PC-9 (cell line): ENCODE results near the gene ZNRF3. TPM values are rescaled to one million over a fixed set of nuclear protein-coding genes. Genes with fewer than 3 reads are reported as not detected.

Source experiments
- BruUV-seq: library from RNA; stranded (reverse); fragments of 400-500 nt; replicated peaks from 2 replicates; lab custom pipeline; 2021; lab: Mats Ljungman, UMichigan
- CTCF ChIA-PET: fragments of 300-600 bp; sonication (Branson Sonifier 250); formaldehyde crosslinking; loops from one replicate; lab custom pipeline; 2022; ENCODE audit warnings: antibody characterized with exemption; lab: Charles Lee
- POLR2A ChIA-PET: fragments of 300-600 bp; sonication (Branson Sonifier 250); formaldehyde crosslinking; loops from one replicate; lab custom pipeline; 2022; ENCODE audit warnings: antibody characterized with exemption; ENCODE audit not compliant: unreplicated experiment; lab: Charles Lee
- DNase-seq, 2 experiments: peaks; one replicate each; pipeline versions ENCODE4 v3.0.0 to v3.0.0-alpha.2; 2015 to 2022; ENCODE audit warnings: mixed read lengths in 1 of 2
- H2AFZ ChIP-seq: fragments of 200-600 bp; sonication (generic); 2 replicates; pipeline ENCODE4 v1.8.1; 2017; ENCODE audit warnings: antibody characterized with exemption
- H3F3A ChIP-seq: fragments of 200-600 bp; sonication (generic); 2 replicates; pipeline ENCODE4 v1.8.1; 2017; ENCODE audit warnings: antibody characterized with exemption, mild to moderate bottlenecking, low read depth; ENCODE audit not compliant: insufficient read depth
- H3K27ac ChIP-seq: fragments of 200-600 bp; sonication (generic); 2 replicates; pipeline ENCODE4 v1.6.1; 2016; ENCODE audit warnings: mixed run types
- H3K27me3 ChIP-seq: fragments of 200-600 bp; sonication (generic); 2 replicates; pipeline ENCODE4 v1.6.1; 2016; ENCODE audit warnings: low read depth, mixed run types; ENCODE audit not compliant: insufficient read depth
- H3K36me3 ChIP-seq: fragments of 200-600 bp; sonication (generic); 2 replicates; pipeline ENCODE4 v1.6.1; 2016; ENCODE audit warnings: low read depth, mixed run types
- H3K4me1 ChIP-seq: fragments of 200-600 bp; sonication (generic); replicated peaks from 2 replicates; pipeline ENCODE4 v1.6.1; 2016; ENCODE audit warnings: mixed run types; ENCODE audit not compliant: insufficient read depth
- H3K4me2 ChIP-seq: fragments of 200-600 bp; sonication (generic); 2 replicates; pipeline ENCODE4 v1.6.1; 2017; ENCODE audit warnings: mixed run types
- H3K4me3 ChIP-seq: fragments of 200-600 bp; sonication (generic); 2 replicates; pipeline ENCODE4 v1.6.1; 2016; ENCODE audit warnings: mixed run types
- H3K79me2 ChIP-seq: fragments of 200-600 bp; sonication (generic); 2 replicates; pipeline ENCODE4 v1.6.1; 2017; ENCODE audit warnings: low read depth, mixed run types
- H3K9me2 ChIP-seq: fragments of 200-600 bp; sonication (generic); 2 replicates; pipeline ENCODE4 v1.8.1; 2017; ENCODE audit warnings: mild to moderate bottlenecking; ENCODE audit not compliant: insufficient read depth
- H3K9me3 ChIP-seq: fragments of 200-600 bp; sonication (generic); 2 replicates; pipeline ENCODE4 v1.8.1; 2016; ENCODE audit warnings: low read depth; ENCODE audit not compliant: insufficient read depth
- H4K20me1 ChIP-seq: fragments of 200-600 bp; sonication (generic); 2 replicates; pipeline ENCODE4 v1.8.1; 2017; ENCODE audit not compliant: insufficient read depth
- CTCF ChIP-seq: fragments of 200-600 bp; sonication (generic); conservative IDR thresholded peaks from 2 replicates; pipeline ENCODE4 v1.6.1; 2017; ENCODE audit warnings: mixed run types, antibody characterized with exemption, mild to moderate bottlenecking, moderate library complexity
- EZH2 ChIP-seq: fragments of 200-600 bp; sonication (generic); IDR thresholded peaks from 2 replicates; pipeline ENCODE4 v1.8.0; 2017; ENCODE audit warnings: antibody characterized with exemption, low read depth
- intact Hi-C: fragments of 100-400 bp; cut with micrococcal nuclease; formaldehyde crosslinking; loops from one replicate; pipeline ENCODE4 v1.10.0; 2022; ENCODE audit not compliant: unreplicated experiment
- total RNA-seq: library from RNA; stranded (reverse); gene quantifications from 2 replicates; pipeline ENCODE4 v1.2.3, GENCODE V29; 2021

ZNRF3 gene
- total RNA-seq, 1 experiment from 2014 or later: 5.2 TPM

DNA sequence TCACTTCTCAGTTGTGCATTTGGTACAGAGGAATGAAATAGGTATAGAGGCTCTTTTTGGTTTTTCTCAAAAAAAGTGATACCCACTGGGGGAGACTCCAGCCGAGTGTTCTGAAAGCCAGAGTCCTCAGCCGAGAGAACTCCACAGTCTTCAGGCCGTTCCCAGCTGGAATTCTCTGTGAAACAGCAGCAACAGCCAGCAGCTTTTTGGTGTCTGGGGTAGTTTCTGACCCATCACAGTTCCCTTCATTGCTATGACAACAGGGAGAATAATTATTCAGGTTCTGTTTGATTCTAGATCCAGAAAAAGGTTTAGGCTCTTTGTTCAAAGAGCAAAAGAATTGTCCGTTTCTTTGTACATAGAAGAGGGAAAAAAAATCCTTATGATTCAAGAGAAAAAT, 93.7 kb downstream of the ZNRF3 start:
- Histone ChIP-seq H3K9me3 (no peaks in the 10 kb centered on the region), H3K4me3 (no peak overlapping the region), H3F3A (no peaks in the 10 kb centered on the region), H3K79me2 (peaks cover 3% of the 10 kb centered on the region; the same call in 1 of the 2 replicates), H3K27ac (no peak overlapping the region), H3K27me3 (no peaks in the 10 kb centered on the region), H3K4me2 (no peak overlapping the region), H3K4me1 (peaks cover 6% of the 10 kb centered on the region), H4K20me1 (peaks cover 5% of the 10 kb centered on the region; the same call in 1 of the 2 replicates), H3K9me2 (no peaks in the 10 kb centered on the region; the same call in 1 of the 2 replicates), H2AFZ (no peak overlapping the region), H3K36me3 (no peaks in the 10 kb centered on the region)
- POLR2A ChIA-PET: interaction anchor here (0.7 kb wide), 1 partner anchor 236 kb away, joined by 5 read pairs; no protein-coding TSS in a partner anchor
- BruUV-seq: no TSS peak
- intact Hi-C loops: loop anchor here (2.0 kb wide), 1 partner anchor 54 kb away; no protein-coding TSS in a partner anchor
- TF ChIP-seq CTCF: no peak
- no peak for TF ChIP-seq EZH2
- no peak for DNase-seq
- CTCF ChIA-PET: no interaction called here

DNA sequence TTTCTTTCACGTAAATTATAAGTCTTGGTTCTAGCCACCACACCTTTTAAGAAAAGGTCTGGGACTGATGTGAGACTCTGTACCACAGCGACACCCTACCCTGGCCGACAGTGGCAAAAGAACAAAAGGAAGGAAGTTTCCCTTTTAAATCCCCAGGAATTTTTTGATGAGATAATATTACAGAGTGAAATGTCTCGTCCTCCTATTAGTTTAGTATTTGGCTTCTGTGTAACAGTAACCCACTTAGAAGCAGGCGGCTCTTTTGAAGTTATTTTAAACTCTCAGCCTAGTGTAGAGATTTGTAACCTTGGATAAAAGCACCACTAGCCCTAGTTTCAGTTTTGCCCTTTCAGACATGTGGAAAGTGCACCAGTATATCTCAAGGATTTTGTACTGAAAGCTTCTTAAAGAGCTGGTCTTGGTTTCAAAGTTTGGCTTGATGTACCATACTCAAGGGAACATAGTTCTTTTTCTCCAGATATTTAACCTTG, 94.2 kb downstream of the ZNRF3 start:
- H3K4me1 ChIP-seq: peaks cover 6% of the 10 kb centered on the region
- no peaks in the 10 kb centered on the region for H3F3A ChIP-seq
- H3K27ac ChIP-seq: no peak overlapping the region
- H2AFZ ChIP-seq: no peak overlapping the region
- no peak for TF ChIP-seq CTCF
- no peak for TF ChIP-seq EZH2
- intact Hi-C loops: loop anchor here (2.0 kb wide), 1 partner anchor 53 kb away; no protein-coding TSS in a partner anchor
- no peaks in the 10 kb centered on the region for H3K9me3 ChIP-seq
- peaks cover 3% of the 10 kb centered on the region; the same call in 1 of the 2 replicates for H3K79me2 ChIP-seq
- no peak overlapping the region for H3K4me3 ChIP-seq
- H3K27me3 ChIP-seq: no peaks in the 10 kb centered on the region
- CTCF ChIA-PET: interaction anchor here (0.6 kb wide), 1 partner anchor 53 kb away, joined by 3 read pairs; no protein-coding TSS in a partner anchor
- POLR2A ChIA-PET: no interaction called here
- no peaks in the 10 kb centered on the region for H3K36me3 ChIP-seq
- H3K4me2 ChIP-seq: no peak overlapping the region
- peaks cover 5% of the 10 kb centered on the region; the same call in 1 of the 2 replicates for H4K20me1 ChIP-seq
- no TSS peak for BruUV-seq
- no peaks in the 10 kb centered on the region; the same call in 1 of the 2 replicates for H3K9me2 ChIP-seq
- DNase-seq: peak in 1 of 2 experiments; percentile 14

DNA sequence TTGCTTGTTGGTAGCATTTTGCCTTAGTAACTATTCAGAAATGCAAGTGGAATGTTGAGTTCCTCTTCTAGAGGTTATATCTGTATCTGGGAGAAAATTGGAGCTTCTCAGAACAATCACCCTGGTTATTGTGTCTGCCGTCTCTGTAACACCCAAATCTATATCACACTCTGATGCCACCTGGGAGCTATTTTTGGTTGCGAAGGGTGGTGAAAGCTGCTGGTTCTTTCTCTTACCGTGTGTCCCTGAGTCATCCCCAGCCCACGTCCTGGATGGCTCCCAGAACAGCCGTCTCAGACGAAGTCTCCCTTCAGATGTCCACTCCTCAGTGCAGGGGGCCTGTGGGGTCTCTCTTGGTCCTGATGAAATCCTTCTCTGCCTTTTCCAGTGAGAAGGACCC, 94.8 kb downstream of the ZNRF3 start:
- Histone ChIP-seq H3K9me3 (no peaks in the 10 kb centered on the region), H3K79me2 (0 out of 2 replicates have a peak, but pooled peaks cover 3% of the 10 kb centered on the region), H3K36me3 (no peaks in the 10 kb centered on the region), H3F3A (no peaks in the 10 kb centered on the region), H3K4me1 (peaks cover 6% of the 10 kb centered on the region), H3K27me3 (no peaks in the 10 kb centered on the region), H2AFZ (no peak overlapping the region), H3K4me3 (no peak overlapping the region), H3K27ac (no peak overlapping the region), H3K9me2 (no peaks in the 10 kb centered on the region; the same call in 1 of the 2 replicates), H3K4me2 (no peak overlapping the region), H4K20me1 (peaks cover 5% of the 10 kb centered on the region; the same call in 1 of the 2 replicates)
- intact Hi-C loops: no loop called here
- CTCF ChIA-PET: interaction anchor here (0.6 kb wide), 1 partner anchor 52 kb away, joined by 3 read pairs; no protein-coding TSS in a partner anchor
- POLR2A ChIA-PET: no interaction called here
- BruUV-seq: no TSS peak
- TF ChIP-seq CTCF: no peak
- no peak for TF ChIP-seq EZH2
- DNase-seq: no peak
